ENCODE results near the gene MYO18A. TPM values are rescaled to one million over a fixed set of nuclear protein-coding genes. Genes with fewer than 3 reads are reported as not detected.

MYO18A gene
- total RNA-seq, 1 donor from 2014 or later: 171 TPM

- Histone ChIP-seq H3K9ac (ENCODE audit: low read depth in 1 of 3, low read length in 3 of 3) (no peak overlapping the region), H3K4me1 (ENCODE audit: control insufficient read depth in 3 of 3, insufficient read depth in 3 of 3, low read length in 3 of 3) (peaks cover 44 to 60% (median 57%) of the 10 kb centered on the region in 3 donors), H3K27me3 (ENCODE audit: control insufficient read depth in 3 of 3, insufficient read depth in 3 of 3, low read length in 3 of 3) (no peaks in the 10 kb centered on the region), H3K36me3 (ENCODE audit: control insufficient read depth in 3 of 3, insufficient read depth in 3 of 3, low read length in 3 of 3) (no peaks in the 10 kb centered on the region), H3K27ac (ENCODE audit: low read depth, low read length) (peak overlapping the region; percentile 7), H3K4me3 (ENCODE audit: low read length in 3 of 3) (no peak overlapping the region), H3K9me3 (ENCODE audit: control insufficient read depth in 3 of 3, low read length in 3 of 3) (no peaks in the 10 kb centered on the region)
Measured at GRCh38 chr17:29158488-29159275, 21.5 kb downstream of the MYO18A start.

- Histone ChIP-seq H3K27me3 (ENCODE audit: control insufficient read depth in 3 of 3, insufficient read depth in 3 of 3, low read length in 3 of 3) (no peaks in the 10 kb centered on the region), H3K27ac (ENCODE audit: low read depth, low read length) (peak overlapping the region; percentile 7), H3K4me1 (ENCODE audit: control insufficient read depth in 3 of 3, insufficient read depth in 3 of 3, low read length in 3 of 3) (peaks cover 38 to 55% (median 51%) of the 10 kb centered on the region in 3 donors), H3K9ac (ENCODE audit: low read depth in 1 of 3, low read length in 3 of 3) (no peak overlapping the region), H3K36me3 (ENCODE audit: control insufficient read depth in 3 of 3, insufficient read depth in 3 of 3, low read length in 3 of 3) (no peaks in the 10 kb centered on the region), H3K4me3 (ENCODE audit: low read length in 3 of 3) (no peak overlapping the region), H3K9me3 (ENCODE audit: control insufficient read depth in 3 of 3, low read length in 3 of 3) (no peaks in the 10 kb centered on the region)
Measured at GRCh38 chr17:29158096-29158487, 22.1 kb downstream of the MYO18A start.

- Histone ChIP-seq H3K9me3 (ENCODE audit: control insufficient read depth in 3 of 3, low read length in 3 of 3) (no peaks in the 10 kb centered on the region), H3K27me3 (ENCODE audit: control insufficient read depth in 3 of 3, insufficient read depth in 3 of 3, low read length in 3 of 3) (no peaks in the 10 kb centered on the region), H3K36me3 (ENCODE audit: control insufficient read depth in 3 of 3, insufficient read depth in 3 of 3, low read length in 3 of 3) (no peaks in the 10 kb centered on the region), H3K4me1 (ENCODE audit: control insufficient read depth in 3 of 3, insufficient read depth in 3 of 3, low read length in 3 of 3) (peaks cover 36 to 51% (median 50%) of the 10 kb centered on the region in 3 donors), H3K27ac (ENCODE audit: low read depth, low read length) (no peak overlapping the region), H3K4me3 (ENCODE audit: low read length in 3 of 3) (no peak overlapping the region), H3K9ac (ENCODE audit: low read depth in 1 of 3, low read length in 3 of 3) (peak overlapping the region in 1 of 3 donors; percentile 16)
Measured at GRCh38 chr17:29157310-29157709, 22.9 kb downstream of the MYO18A start.

GRCh38 chr17:29156781-29157180 lies 23.4 kb downstream of the MYO18A start:
- peaks cover 36 to 50% (median 48%) of the 10 kb centered on the region in 3 donors for H3K4me1 ChIP-seq (ENCODE audit: control insufficient read depth in 3 of 3, insufficient read depth in 3 of 3, low read length in 3 of 3)
- no peaks in the 10 kb centered on the region for H3K27me3 ChIP-seq (ENCODE audit: control insufficient read depth in 3 of 3, insufficient read depth in 3 of 3, low read length in 3 of 3)
- H3K9ac ChIP-seq (ENCODE audit: low read depth in 1 of 3, low read length in 3 of 3): peak overlapping the region in 1 of 3 donors; percentile 16
- H3K4me3 ChIP-seq (ENCODE audit: low read length in 3 of 3): no peak overlapping the region
- H3K9me3 ChIP-seq (ENCODE audit: control insufficient read depth in 3 of 3, low read length in 3 of 3): no peaks in the 10 kb centered on the region
- peak overlapping the region; percentile 66 for H3K27ac ChIP-seq (ENCODE audit: low read depth, low read length)
- H3K36me3 ChIP-seq (ENCODE audit: control insufficient read depth in 3 of 3, insufficient read depth in 3 of 3, low read length in 3 of 3): no peaks in the 10 kb centered on the region

DNA sequence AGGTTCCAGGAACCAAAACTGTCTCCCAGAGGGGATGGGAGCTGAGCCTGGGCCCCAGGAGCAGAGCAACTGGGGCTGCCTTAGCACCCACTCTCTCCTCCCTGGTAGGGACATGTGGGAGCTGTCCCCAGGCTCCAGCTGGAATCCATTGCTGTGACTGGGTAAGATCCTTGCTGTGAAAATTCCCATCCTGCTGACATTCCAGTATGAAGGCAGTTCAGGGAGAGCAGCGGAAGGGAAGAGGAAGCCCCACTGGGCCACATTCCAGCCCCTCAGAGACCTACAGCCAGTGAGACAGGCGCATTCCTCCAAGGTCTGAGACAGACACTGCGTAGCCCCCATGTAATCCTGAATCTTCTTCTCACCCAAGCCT lies 24.2 kb downstream of the MYO18A start:
- Histone ChIP-seq H3K27me3 (ENCODE audit: control insufficient read depth in 3 of 3, insufficient read depth in 3 of 3, low read length in 3 of 3) (no peaks in the 10 kb centered on the region), H3K4me1 (ENCODE audit: control insufficient read depth in 3 of 3, insufficient read depth in 3 of 3, low read length in 3 of 3) (peaks cover 36 to 50% (median 48%) of the 10 kb centered on the region in 3 donors), H3K9ac (ENCODE audit: low read depth in 1 of 3, low read length in 3 of 3) (peak overlapping the region in 2 of 3 donors; percentile 38 to 40), H3K9me3 (ENCODE audit: control insufficient read depth in 3 of 3, low read length in 3 of 3) (no peaks in the 10 kb centered on the region), H3K27ac (ENCODE audit: low read depth, low read length) (peak overlapping the region; percentile 66), H3K4me3 (ENCODE audit: low read length in 3 of 3) (no peak overlapping the region), H3K36me3 (ENCODE audit: control insufficient read depth in 3 of 3, insufficient read depth in 3 of 3, low read length in 3 of 3) (no peaks in the 10 kb centered on the region)

DNA sequence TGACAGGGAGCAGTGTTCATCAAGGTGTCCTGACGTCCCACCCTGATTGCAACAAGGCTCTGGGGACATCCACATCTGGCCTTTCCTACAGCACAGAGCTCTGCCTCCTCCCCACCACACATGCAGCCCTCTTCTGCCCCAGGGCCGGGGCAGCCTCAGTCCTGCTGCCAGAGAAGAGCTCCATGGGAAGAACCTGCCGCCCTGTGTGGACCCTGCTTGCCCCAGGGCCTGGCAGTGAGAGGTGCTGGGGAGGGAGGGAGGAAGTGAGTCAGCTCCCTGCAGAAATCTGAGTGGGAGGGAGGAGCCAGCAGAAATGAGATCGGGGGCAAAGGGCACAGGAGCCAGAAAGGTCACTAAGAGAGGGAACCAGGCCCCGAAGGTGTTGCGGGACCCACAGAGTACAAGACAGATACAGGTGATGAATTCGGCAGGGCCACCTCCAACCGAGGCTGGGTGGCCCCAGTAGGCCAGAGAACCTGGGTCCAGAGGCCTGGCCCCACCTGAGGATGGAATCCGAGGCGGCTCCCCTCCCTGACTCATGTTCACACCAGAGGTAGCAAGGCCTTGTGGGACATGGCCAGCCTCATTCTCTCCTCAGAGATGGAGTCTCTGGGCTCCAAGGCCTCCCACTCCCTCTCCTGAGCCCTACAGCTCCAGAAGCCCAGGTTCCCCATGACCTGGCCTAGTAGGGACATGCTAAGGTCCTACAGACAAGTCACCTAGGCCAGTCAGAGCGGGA lies 24.8 kb downstream of the MYO18A start:
- H3K4me1 ChIP-seq (ENCODE audit: control insufficient read depth in 3 of 3, insufficient read depth in 3 of 3, low read length in 3 of 3): peaks cover 36 to 50% (median 49%) of the 10 kb centered on the region in 3 donors
- peak overlapping the region; percentile 23 to 57 (median 43) for H3K9ac ChIP-seq (ENCODE audit: low read depth in 1 of 3, low read length in 3 of 3)
- H3K27ac ChIP-seq (ENCODE audit: low read depth, low read length): peak overlapping the region; percentile 66
- H3K4me3 ChIP-seq (ENCODE audit: low read length in 3 of 3): peak overlapping the region; percentile 29 to 49 (median 30)
- no peaks in the 10 kb centered on the region for H3K9me3 ChIP-seq (ENCODE audit: control insufficient read depth in 3 of 3, low read length in 3 of 3)
- H3K27me3 ChIP-seq (ENCODE audit: control insufficient read depth in 3 of 3, insufficient read depth in 3 of 3, low read length in 3 of 3): no peaks in the 10 kb centered on the region
- H3K36me3 ChIP-seq (ENCODE audit: control insufficient read depth in 3 of 3, insufficient read depth in 3 of 3, low read length in 3 of 3): no peaks in the 10 kb centered on the region

GRCh38 chr17:29154516-29155226 lies 25.5 kb downstream of the MYO18A start:
- Histone ChIP-seq H3K27ac (ENCODE audit: low read depth, low read length) (peak overlapping the region; percentile 66), H3K4me1 (ENCODE audit: control insufficient read depth in 3 of 3, insufficient read depth in 3 of 3, low read length in 3 of 3) (peaks cover 36 to 49% (median 48%) of the 10 kb centered on the region in 3 donors), H3K9me3 (ENCODE audit: control insufficient read depth in 3 of 3, low read length in 3 of 3) (no peaks in the 10 kb centered on the region), H3K4me3 (ENCODE audit: low read length in 3 of 3) (peak overlapping the region; percentile 29 to 49 (median 30)), H3K27me3 (ENCODE audit: control insufficient read depth in 3 of 3, insufficient read depth in 3 of 3, low read length in 3 of 3) (no peaks in the 10 kb centered on the region), H3K9ac (ENCODE audit: low read depth in 1 of 3, low read length in 3 of 3) (peak overlapping the region in 2 of 3 donors; percentile 43 to 57), H3K36me3 (ENCODE audit: control insufficient read depth in 3 of 3, insufficient read depth in 3 of 3, low read length in 3 of 3) (no peaks in the 10 kb centered on the region)

GRCh38 chr17:29151567-29151966 lies 28.6 kb downstream of the MYO18A start:
- no peak overlapping the region for H3K4me3 ChIP-seq (ENCODE audit: low read length in 3 of 3)

DNA sequence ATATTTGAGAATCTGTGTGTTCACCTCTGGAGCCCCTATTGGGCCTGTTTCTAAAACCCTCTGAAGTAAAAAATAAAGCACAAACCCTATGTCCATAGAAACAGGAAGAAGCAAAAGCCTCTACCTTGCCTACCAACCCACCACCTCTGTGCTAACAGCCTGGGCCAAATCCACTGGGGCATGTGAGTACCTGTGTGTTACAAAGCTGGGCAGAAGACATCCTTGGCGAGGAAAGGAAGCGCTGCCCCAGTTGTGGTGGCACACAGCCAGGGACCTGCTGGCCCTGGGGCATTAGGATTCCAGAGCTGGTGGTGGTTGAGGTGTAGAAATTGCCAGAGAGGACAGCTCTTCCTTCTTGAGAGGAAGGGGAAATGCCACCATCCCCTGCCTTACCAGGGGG lies 30.0 kb downstream of the MYO18A start:
- H3K9ac ChIP-seq (ENCODE audit: low read depth in 1 of 3, low read length in 3 of 3): peak overlapping the region in 1 of 3 donors; percentile 11
- peak overlapping the region; percentile 11 for H3K27ac ChIP-seq (ENCODE audit: low read depth, low read length)
- no peaks in the 10 kb centered on the region for H3K9me3 ChIP-seq (ENCODE audit: control insufficient read depth in 3 of 3, low read length in 3 of 3)
- no peaks in the 10 kb centered on the region for H3K36me3 ChIP-seq (ENCODE audit: control insufficient read depth in 3 of 3, insufficient read depth in 3 of 3, low read length in 3 of 3)
- H3K4me3 ChIP-seq (ENCODE audit: low read length in 3 of 3): no peak overlapping the region
- peaks cover 26 to 42% (median 27%) of the 10 kb centered on the region in 3 donors for H3K4me1 ChIP-seq (ENCODE audit: control insufficient read depth in 3 of 3, insufficient read depth in 3 of 3, low read length in 3 of 3)
- no peaks in the 10 kb centered on the region for H3K27me3 ChIP-seq (ENCODE audit: control insufficient read depth in 3 of 3, insufficient read depth in 3 of 3, low read length in 3 of 3)

More at GRCh38 chr17:29151567-29151966, 28.6 kb downstream of the MYO18A start:
- H3K27ac ChIP-seq (ENCODE audit: low read depth, low read length): no peak overlapping the region
- no peak overlapping the region for H3K9ac ChIP-seq (ENCODE audit: low read depth in 1 of 3, low read length in 3 of 3)
- H3K36me3 ChIP-seq (ENCODE audit: control insufficient read depth in 3 of 3, insufficient read depth in 3 of 3, low read length in 3 of 3): no peaks in the 10 kb centered on the region
- H3K9me3 ChIP-seq (ENCODE audit: control insufficient read depth in 3 of 3, low read length in 3 of 3): no peaks in the 10 kb centered on the region
- H3K27me3 ChIP-seq (ENCODE audit: control insufficient read depth in 3 of 3, insufficient read depth in 3 of 3, low read length in 3 of 3): no peaks in the 10 kb centered on the region
- H3K4me1 ChIP-seq (ENCODE audit: control insufficient read depth in 3 of 3, insufficient read depth in 3 of 3, low read length in 3 of 3): peaks cover 31 to 47% (median 33%) of the 10 kb centered on the region in 3 donors

Measured in skeletal muscle tissue (tissue), 4 donors.